Renal cortical epithelial cell (primary cell): Measurements from ENCODE around the gene LPCAT3. TPM values are rescaled to one million over a fixed set of nuclear protein-coding genes. Genes with fewer than 3 reads are reported as not detected.

Experiments used
- DNase-seq: peaks from one replicate; pipeline ENCODE4 v3.0.0-alpha.2; 2011; ENCODE audit warnings: low read depth
- total RNA-seq: library from RNA; depleted of rRNA; stranded (reverse); fragments of >200 nt; gene quantifications from 2 replicates; pipeline ENCODE4 v1.2.3, GENCODE V29; 2014

LPCAT3 gene
- total RNA-seq, 1 donor from 2014 or later = 26.5 TPM

- no peak for DNase-seq
These were observed 54.4 kb downstream of the LPCAT3 start for GRCh38 chr12:6963791-6964413.

GRCh38 chr12:6963016-6963731 lies 55.1 kb downstream of the LPCAT3 start:
- no peak for DNase-seq

GRCh38 chr12:6962285-6963015 lies 55.8 kb downstream of the LPCAT3 start:
- DNase-seq = no peak

DNA sequence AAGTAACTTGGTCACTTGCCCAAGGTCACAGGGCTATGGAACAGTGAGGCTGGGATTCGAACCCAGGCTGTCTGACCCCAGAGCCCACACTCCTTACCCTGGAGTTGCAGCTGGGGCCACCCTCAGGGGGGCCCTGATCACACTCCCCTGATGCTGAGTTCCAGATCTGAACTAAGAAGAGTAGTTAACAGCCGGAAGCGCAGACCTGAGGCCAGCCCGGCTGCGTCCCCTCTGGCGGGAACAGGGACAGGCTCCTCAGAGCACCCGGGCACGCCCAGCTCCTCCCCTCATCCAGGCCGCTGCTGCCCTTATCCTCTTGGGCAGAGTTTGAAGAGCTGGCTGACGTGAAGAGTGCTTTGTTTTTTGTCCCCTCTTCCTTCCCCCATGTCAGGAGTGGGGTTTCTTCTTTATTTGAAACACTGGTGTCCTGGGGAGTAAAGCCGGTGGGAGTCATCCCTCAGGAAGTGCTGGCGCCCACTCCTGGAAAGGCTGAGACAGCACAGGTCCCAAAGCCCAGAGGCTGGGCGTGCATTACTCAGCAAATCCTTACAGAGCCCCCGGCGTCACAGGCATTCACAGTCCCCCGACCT lies 56.5 kb downstream of the LPCAT3 start:
- DNase-seq = peak; percentile 46

DNA sequence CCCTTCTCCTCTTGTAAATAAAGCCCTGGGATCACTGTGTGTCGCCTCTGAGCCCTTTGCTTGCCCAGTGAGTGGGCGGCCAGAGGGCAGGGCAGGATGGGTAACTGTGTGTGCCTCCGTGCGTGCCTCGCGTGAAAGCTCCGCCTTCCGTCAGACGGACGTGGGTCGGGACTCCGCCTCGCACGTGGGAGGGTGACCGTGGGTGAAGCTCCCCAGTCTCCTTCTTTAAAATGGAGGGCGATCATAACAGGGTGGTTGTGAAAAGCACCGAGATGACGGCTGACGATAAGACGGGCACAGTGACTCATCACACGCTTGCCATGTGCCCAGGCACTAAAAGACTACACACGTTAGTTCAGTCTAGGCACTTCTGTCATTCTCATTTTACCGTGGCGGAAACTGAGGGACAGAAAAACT lies 57.0 kb downstream of the LPCAT3 start:
- DNase-seq = no peak

GRCh38 chr12:6960593-6961277 lies 57.5 kb downstream of the LPCAT3 start:
- DNase-seq = no peak

GRCh38 chr12:6959805-6960592 lies 58.3 kb downstream of the LPCAT3 start:
- no peak for DNase-seq

DNA sequence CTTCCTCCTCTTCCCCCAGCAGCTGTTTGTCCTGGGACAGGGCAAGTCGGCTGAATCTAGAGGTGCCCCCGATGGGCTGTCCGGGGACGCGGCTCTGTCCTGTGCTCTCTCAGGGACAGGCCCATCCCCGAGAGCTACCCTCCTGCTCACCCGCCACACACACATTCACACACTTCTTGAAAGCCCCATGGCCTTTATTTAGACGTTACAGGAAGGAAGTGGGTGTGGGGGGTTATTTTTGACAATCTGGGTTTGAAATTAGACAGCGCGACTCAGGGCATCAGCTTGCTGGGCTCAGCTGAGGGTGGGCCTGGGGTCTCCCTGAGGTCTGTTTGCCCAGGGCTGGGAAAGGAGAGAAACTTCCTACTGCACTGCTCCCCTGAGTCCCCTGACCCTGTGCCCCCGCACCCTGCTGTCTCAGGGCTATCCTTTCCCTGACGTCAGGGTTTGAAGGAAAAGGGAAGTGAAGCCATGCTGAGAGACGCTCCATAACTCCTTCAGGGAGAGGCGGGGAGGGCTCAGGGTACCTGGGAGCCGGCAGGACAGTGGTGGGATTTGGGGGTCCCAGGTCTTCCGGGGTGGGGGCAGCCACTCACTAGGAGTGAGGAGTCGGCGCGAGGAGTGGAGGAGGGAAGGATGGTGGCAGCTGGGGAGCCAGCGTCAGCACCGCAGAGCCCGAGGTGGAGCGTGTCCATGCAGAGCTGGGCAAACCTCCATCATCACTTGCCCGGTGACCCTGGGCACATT lies 59.0 kb downstream of the LPCAT3 start:
- no peak for DNase-seq

- no peak for DNase-seq
These were observed 59.6 kb downstream of the LPCAT3 start for GRCh38 chr12:6958609-6959057.

- no peak for DNase-seq
These were observed 60.3 kb downstream of the LPCAT3 start for GRCh38 chr12:6957741-6958608.

GRCh38 chr12:6957151-6957701 lies 61.0 kb downstream of the LPCAT3 start:
- no peak for DNase-seq

DNA sequence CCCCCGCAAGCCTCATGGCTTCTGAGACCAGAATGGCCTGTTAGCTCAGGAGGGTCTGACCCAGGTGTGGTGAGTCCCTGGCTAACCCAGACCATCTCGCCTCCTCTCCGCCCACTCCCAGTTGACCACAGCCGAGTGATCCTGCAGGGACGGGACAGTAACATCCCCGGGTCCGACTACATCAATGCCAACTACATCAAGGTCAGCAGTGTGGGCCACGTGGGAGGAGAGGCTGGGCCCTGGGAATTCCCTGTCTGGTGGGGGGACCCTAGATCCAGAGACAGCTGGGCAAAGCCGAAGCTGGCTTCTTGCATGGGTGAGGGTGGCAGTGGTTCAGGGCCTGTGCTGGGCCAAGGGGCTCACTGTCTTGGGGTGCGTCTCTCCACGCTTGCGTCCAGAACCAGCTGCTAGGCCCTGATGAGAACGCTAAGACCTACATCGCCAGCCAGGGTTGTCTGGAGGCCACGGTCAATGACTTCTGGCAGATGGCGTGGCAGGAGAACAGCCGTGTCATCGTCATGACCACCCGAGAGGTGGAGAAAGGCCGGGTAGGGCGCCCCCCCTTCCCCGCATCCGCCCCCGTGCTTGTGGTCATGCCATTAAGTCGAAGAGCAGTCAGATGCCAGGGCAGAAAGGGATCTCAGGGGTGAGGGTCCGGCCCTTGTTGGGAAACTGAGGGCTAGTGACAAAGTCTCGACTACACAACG lies 62.1 kb downstream of the LPCAT3 start:
- no peak for DNase-seq

DNA sequence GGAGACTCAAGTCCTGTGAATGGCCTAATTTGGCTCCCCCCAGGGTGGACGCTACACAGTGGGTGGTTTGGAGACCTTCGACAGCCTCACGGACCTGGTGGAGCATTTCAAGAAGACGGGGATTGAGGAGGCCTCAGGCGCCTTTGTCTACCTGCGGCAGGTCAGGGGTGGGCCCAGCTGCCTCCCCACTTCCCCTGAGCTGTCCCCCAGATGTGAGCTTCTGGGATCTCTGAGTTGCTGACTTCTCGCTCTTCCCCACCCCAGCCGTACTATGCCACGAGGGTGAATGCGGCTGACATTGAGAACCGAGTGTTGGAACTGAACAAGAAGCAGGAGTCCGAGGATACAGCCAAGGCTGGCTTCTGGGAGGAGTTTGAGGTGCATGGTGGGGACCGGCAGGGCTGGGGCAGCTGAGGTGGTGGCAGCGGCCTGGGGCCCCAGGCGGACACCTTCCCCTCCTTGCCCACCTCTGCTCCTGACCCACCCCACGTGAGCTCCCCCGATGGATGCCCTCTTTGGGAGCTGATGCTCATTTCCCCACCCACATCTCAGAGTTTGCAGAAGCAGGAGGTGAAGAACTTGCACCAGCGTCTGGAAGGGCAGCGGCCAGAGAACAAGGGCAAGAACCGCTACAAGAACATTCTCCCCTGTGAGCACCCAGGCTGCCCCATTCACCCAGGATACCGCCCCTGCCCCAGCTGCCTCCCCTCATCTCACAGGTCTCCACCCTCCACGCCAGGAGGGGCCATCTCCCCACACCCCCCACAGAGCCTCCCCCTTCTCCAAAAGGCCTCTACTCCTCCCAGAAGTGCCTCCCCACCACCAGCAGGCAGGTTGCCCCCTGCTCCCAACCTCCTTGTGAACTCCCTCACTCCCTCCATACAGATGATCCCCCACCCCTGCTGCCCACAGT lies 62.9 kb downstream of the LPCAT3 start:
- no peak for DNase-seq

- no peak for DNase-seq
These were observed 63.8 kb downstream of the LPCAT3 start for GRCh38 chr12:6954316-6955107.

DNA sequence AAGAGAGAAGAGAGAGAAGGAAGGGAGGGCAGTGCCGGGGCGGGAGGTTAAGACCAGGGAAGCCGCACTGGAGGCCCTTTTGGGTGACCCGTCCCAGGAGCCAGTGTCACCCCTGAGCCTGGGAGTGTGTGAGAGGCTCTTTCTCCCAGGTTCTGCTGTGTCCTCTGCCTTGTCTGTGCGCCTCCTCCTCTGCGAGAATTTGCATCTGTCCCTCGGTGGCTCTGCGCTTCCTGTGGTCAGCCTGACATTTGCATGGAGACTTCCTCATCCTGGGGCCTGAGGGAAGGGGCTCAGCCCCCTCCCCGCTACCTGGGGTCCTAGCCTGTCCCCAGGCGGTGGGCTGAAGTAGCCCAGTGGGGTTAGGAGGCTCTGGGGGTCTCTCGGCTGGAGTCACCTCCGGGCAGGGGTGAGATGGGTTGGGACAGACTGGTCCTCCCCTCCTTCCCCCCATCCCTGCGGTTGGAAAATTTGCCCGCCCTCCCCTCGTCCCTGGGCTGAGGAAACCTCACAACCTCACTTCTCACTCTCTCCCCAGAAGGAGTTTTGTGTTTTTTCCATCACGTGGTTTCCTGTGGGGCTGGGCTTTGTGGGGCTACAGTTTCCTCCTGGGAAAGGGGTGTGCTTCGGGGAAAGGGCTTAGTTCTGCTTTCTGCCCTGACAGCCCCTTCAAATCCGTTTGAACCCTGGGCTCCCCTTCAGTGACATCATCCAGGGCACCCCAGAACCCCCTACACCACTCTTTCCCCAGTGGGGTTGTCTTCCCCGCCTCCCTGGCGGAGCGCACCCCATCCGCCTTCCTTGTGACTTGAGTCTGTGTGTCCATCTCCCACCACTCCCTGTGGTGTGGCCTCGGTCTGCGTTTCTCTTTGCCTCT lies 64.6 kb downstream of the LPCAT3 start:
- DNase-seq = no peak
